ENCODE measurements around the gene TP53BP2.

DNA sequence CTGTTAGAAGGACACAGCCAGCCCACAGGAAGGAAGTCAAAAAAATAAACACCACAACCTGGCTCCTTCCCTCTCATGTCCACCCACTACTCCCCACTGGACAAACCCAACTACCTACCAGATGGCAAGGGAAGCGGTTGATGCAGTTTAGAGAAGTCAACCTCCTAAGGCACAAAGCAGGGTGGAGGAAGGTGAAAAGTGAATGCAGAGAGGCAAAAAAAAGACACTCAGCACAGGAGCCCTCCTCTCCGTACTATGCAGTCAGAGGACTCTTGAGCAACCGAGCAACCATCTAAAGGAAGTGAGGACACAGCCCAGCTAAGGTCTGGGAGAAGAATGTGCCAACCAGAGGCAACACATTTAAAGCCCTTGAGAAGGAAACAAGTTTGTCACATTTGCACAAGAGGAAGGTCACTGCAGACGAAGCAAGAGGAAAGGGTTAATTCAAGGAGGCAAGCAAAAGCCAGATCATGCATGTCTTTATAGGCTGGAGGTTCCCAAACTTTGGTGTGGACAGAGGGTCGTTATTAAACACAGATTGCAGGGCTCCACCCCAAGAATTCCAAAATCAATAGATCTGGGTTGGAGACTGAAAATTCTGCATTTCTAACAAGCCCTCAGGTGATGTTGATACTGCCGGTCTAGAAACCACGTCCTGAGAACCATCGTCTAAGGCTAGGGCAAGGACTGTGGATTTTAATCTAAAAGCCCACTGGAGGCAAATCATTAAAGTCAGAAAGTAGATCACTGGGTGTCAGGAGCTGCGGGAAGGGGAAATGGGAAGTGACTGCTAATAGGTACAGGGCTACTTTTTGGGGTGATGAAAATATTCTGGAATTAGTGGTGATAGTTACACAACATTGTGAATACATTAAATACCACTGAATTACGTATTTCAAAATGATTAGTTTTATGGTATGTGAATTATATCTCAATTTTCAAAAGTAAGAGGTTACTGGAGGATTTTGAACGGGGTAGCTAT lies 19.7 kb downstream of the TP53BP2 start:
- no peak for TF ChIP-seq POLR2A (IDR thresholded peaks at IDR 0.05)
- TF ChIP-seq, protein P1, sequence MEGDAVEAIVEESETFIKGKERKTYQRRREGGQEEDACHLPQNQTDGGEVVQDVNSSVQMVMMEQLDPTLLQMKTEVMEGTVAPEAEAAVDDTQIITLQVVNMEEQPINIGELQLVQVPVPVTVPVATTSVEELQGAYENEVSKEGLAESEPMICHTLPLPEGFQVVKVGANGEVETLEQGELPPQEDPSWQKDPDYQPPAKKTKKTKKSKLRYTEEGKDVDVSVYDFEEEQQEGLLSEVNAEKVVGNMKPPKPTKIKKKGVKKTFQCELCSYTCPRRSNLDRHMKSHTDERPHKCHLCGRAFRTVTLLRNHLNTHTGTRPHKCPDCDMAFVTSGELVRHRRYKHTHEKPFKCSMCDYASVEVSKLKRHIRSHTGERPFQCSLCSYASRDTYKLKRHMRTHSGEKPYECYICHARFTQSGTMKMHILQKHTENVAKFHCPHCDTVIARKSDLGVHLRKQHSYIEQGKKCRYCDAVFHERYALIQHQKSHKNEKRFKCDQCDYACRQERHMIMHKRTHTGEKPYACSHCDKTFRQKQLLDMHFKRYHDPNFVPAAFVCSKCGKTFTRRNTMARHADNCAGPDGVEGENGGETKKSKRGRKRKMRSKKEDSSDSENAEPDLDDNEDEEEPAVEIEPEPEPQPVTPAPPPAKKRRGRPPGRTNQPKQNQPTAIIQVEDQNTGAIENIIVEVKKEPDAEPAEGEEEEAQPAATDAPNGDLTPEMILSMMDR (IDR thresholded peaks at IDR 0.05): no peak

Data from Peyer's patch (tissue), 4 donors.